HepG2 (cell line): ENCODE measurements around the gene HSPA1A. TPM values are rescaled to one million over a fixed set of nuclear protein-coding genes. Genes with fewer than 3 reads are reported as not detected.

Source experiments
- ADNP ChIP-seq: sonication (generic); formaldehyde crosslinking; IDR thresholded peaks from 2 replicates; pipeline ENCODE4 v1.4.0; 2020; ENCODE audit warnings: missing genetic modification reagents
- CENPX ChIP-seq: sonication (generic); formaldehyde crosslinking; IDR thresholded peaks from 2 replicates; pipeline ENCODE4 v1.9.0; 2021; ENCODE audit warnings: mild to moderate bottlenecking, missing genetic modification reagents, moderate library complexity
- E2F1 ChIP-seq: sonication (generic); formaldehyde crosslinking; IDR thresholded peaks from 2 replicates; pipeline ENCODE4 v1.5.0; 2020; ENCODE audit warnings: missing genetic modification reagents
- HNRNPUL1 ChIP-seq: fragments of 200-400 bp; formaldehyde crosslinking; IDR thresholded peaks from 2 replicates; pipeline ENCODE4 v1.6.1; 2017; ENCODE audit warnings: low read depth, mild to moderate bottlenecking, low read length, moderate library complexity
- IKZF5 ChIP-seq: IDR thresholded peaks from 2 replicates; pipeline ENCODE4 v1.6.1; 2018; ENCODE audit warnings: missing genetic modification reagents, mild to moderate bottlenecking, missing compliant biosample characterization
- KDM3A ChIP-seq: IDR thresholded peaks from 2 replicates; pipeline ENCODE4 v1.6.1; 2018; ENCODE audit warnings: low read depth, missing compliant biosample characterization
- MBD4 ChIP-seq: IDR thresholded peaks from 2 replicates; pipeline ENCODE4 v1.6.1; 2012; ENCODE audit warnings: low read length, inconsistent platforms, borderline replicate concordance
- MED8 ChIP-seq: sonication (generic); formaldehyde crosslinking; IDR thresholded peaks from 2 replicates; pipeline ENCODE4 v1.8.1; 2023; ENCODE audit warnings: mild to moderate bottlenecking, missing genetic modification reagents; ENCODE audit not compliant: insufficient replicate concordance
- MYNN ChIP-seq: sonication (generic); formaldehyde crosslinking; IDR thresholded peaks from 2 replicates; pipeline ENCODE4 v1.4.0; 2020; ENCODE audit warnings: mild to moderate bottlenecking, low read depth, missing genetic modification reagents
- RARA ChIP-seq: IDR thresholded peaks from 2 replicates; pipeline ENCODE4 v1.6.1; 2016; ENCODE audit warnings: missing genetic modification reagents, missing compliant biosample characterization
- SALL2 ChIP-seq: sonication (generic); formaldehyde crosslinking; IDR thresholded peaks from 2 replicates; pipeline ENCODE4 v1.8.1; 2023; ENCODE audit warnings: mild to moderate bottlenecking, missing genetic modification reagents, inconsistent platforms
- SPEN ChIP-seq: sonication (generic); formaldehyde crosslinking; IDR thresholded peaks from 2 replicates; pipeline ENCODE4 v1.5.1; 2020; ENCODE audit warnings: low read depth, mild to moderate bottlenecking, missing genetic modification reagents
- SRSF4 ChIP-seq: fragments of 200-400 bp; formaldehyde crosslinking; IDR thresholded peaks from one replicate; pipeline ENCODE4 v1.6.1; 2018; ENCODE audit warnings: mild to moderate bottlenecking, low read depth, low read length, moderate library complexity; ENCODE audit not compliant: poor library complexity, severe bottlenecking
- STAT5B ChIP-seq: sonication (generic); formaldehyde crosslinking; IDR thresholded peaks from 2 replicates; pipeline ENCODE4 v1.4.0; 2020; ENCODE audit warnings: missing genetic modification reagents
- SUZ12 ChIP-seq: fragments of 150-350 bp; IDR thresholded peaks from 2 replicates; pipeline ENCODE4 v1.6.1; 2014; ENCODE audit warnings: low read depth, low read length
- THRA ChIP-seq: sonication (generic); formaldehyde crosslinking; IDR thresholded peaks from 2 replicates; pipeline ENCODE4 v1.4.0; 2020; ENCODE audit warnings: missing genetic modification reagents, borderline replicate concordance
- ZFP36L2 ChIP-seq: sonication (generic); formaldehyde crosslinking; IDR thresholded peaks from 2 replicates; pipeline ENCODE4 v1.4.0; 2020; ENCODE audit warnings: missing genetic modification reagents
- ZHX2 ChIP-seq, 2 experiments: sonication (generic) in 1 of 2; formaldehyde crosslinking in 1 of 2; IDR thresholded peaks; 2 replicates each; pipeline versions ENCODE4 v1.6.1 to v1.9.0; 2014 to 2022; ENCODE audit warnings: antibody characterized with exemption in 1 of 2, borderline replicate concordance in 1 of 2, inconsistent platforms in 1 of 2, low read depth in 1 of 2, missing genetic modification reagents in 1 of 2
- ZSCAN25 ChIP-seq: sonication (generic); formaldehyde crosslinking; IDR thresholded peaks from 2 replicates; pipeline ENCODE4 v1.8.0; 2022; ENCODE audit warnings: mild to moderate bottlenecking, missing genetic modification reagents
- polyA plus RNA-seq, 8 experiments: library from polyadenylated mRNA; depleted of rRNA in 3 of 8; stranded (reverse) in 7 of 8; unstranded in 1 of 8; fragments of >200 nt; fragmentation: Illumina TruSeq in 4 of 8; extraction: Trizol in 4 of 8; gene quantifications; 2 replicates each; pipeline versions ENCODE4 v1.2.1 to v1.2.3, GENCODE V29; 2011 to 2016; ENCODE audit warnings: low read depth in 4 of 8, missing spikeins in 1 of 8, mixed read lengths in 1 of 8; ENCODE audit not compliant: insufficient read depth in 1 of 8
- total RNA-seq, 5 experiments: library from RNA; depleted of rRNA; stranded (reverse); fragments of >200 nt; fragmentation: Illumina TruSeq; extraction: Trizol; gene quantifications; 2 replicates each; pipeline ENCODE4 v1.2.3, GENCODE V29; 2016; ENCODE audit warnings: low read depth in 1 of 5

Gene HSPA1A
- total and polyA plus RNA-seq, 2 of the 13 experiments (the other 11 are each of a cell fraction or from before 2014, with no cell fraction given) = 44.5 to 85.0 TPM

- TF ChIP-seq KDM3A = peak; percentile 75; the same call in 1 of the 2 replicates
- peak; percentile 94 for TF ChIP-seq SALL2 (CRISPR knock-in tag)
- peak; percentile 87 for TF ChIP-seq SPEN (CRISPR knock-in tag)
- no peak; the same call in 1 of the 2 replicates for TF ChIP-seq ZSCAN25 (CRISPR knock-in tag)
- peak; percentile 79; the same call in 1 of the 2 replicates for TF ChIP-seq ZFP36L2 (CRISPR knock-in tag)
- peak; percentile 8 for TF ChIP-seq MED8 (CRISPR knock-in tag)
- 0 out of 2 replicates have a peak, but pooled peaks have one; percentile 50 for TF ChIP-seq MYNN (CRISPR knock-in tag)
- TF ChIP-seq MBD4 = no peak
- peak; percentile 86 for TF ChIP-seq IKZF5
- TF ChIP-seq RARA = no peak; the same call in 1 of the 2 replicates
- no peak for TF ChIP-seq HNRNPUL1
- TF ChIP-seq SRSF4 = no peak
- TF ChIP-seq CENPX = no peak
- peak; percentile 86 for TF ChIP-seq E2F1 (CRISPR knock-in tag)
- no peak for TF ChIP-seq ADNP (CRISPR knock-in tag)
- TF ChIP-seq SUZ12 = no peak
- TF ChIP-seq STAT5B (CRISPR knock-in tag) = 0 out of 2 replicates have a peak, but pooled peaks have one; percentile 17
- TF ChIP-seq THRA (CRISPR knock-in tag) = peak; percentile 46
- TF ChIP-seq ZHX2 (IDR thresholded peaks at IDR 0.05; ENCODE audit: low read depth) = 0 out of 2 replicates have a peak, but pooled peaks have one; percentile 16
- TF ChIP-seq ZHX2 (CRISPR knock-in tag; IDR thresholded peaks at IDR 0.05; ENCODE audit: borderline replicate concordance) = peak; percentile 63; the same call in 1 of the 2 replicates
These were observed 47.2 kb downstream of the HSPA1A start, which contains the start of gene NEU1 (continued) for GRCh38 chr6:31862344-31863235.
